Hepatocyte (in vitro differentiated cells): ENCODE measurements around the gene USP17L22.
"Not testable (repeated sequence)": the region's sequence is repeated elsewhere in the genome, so short reads cannot be mapped to it uniquely, and the experiment has no call there.

Experiments
- EZH2 ChIP-seq: fragments of 200-600 bp; sonication (generic); IDR thresholded peaks from 2 replicates; pipeline ENCODE4 v1.6.1; 2016; ENCODE audit warnings: antibody characterized with exemption, mild to moderate bottlenecking, borderline replicate concordance
- EZH2phosphoT487 ChIP-seq: fragments of 200-600 bp; sonication (generic); IDR thresholded peaks from one replicate; pipeline ENCODE4 v1.6.1; 2018; ENCODE audit warnings: antibody characterized with exemption, mild to moderate bottlenecking, low read depth, moderate library complexity; ENCODE audit not compliant: unreplicated experiment, severe bottlenecking
- TF ChIP-seq, protein P1 (sequence below): fragments of 200-600 bp; sonication (generic); IDR thresholded peaks from 2 replicates; pipeline ENCODE4 v1.5.1; 2016; ENCODE audit warnings: antibody characterized with exemption, mild to moderate bottlenecking; ENCODE audit not compliant: poor library complexity

GRCh38 chr4:9247953-9248680 is 19.3 kb upstream of the USP17L22 start, which contains the start of gene USP17L18:
- not testable (repeated sequence) for TF ChIP-seq EZH2, EZH2phosphoT487
- TF ChIP-seq, protein P1, sequence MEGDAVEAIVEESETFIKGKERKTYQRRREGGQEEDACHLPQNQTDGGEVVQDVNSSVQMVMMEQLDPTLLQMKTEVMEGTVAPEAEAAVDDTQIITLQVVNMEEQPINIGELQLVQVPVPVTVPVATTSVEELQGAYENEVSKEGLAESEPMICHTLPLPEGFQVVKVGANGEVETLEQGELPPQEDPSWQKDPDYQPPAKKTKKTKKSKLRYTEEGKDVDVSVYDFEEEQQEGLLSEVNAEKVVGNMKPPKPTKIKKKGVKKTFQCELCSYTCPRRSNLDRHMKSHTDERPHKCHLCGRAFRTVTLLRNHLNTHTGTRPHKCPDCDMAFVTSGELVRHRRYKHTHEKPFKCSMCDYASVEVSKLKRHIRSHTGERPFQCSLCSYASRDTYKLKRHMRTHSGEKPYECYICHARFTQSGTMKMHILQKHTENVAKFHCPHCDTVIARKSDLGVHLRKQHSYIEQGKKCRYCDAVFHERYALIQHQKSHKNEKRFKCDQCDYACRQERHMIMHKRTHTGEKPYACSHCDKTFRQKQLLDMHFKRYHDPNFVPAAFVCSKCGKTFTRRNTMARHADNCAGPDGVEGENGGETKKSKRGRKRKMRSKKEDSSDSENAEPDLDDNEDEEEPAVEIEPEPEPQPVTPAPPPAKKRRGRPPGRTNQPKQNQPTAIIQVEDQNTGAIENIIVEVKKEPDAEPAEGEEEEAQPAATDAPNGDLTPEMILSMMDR: not testable (repeated sequence)
